B cell (primary cell): ENCODE data around the gene ANAPC2. TPM values are rescaled to one million over a fixed set of nuclear protein-coding genes. Genes with fewer than 3 reads are reported as not detected.

Experiments
- ATAC-seq: fragments of 200-7000 bp; cut with Tn5 transposase; one replicate; pipeline ENCODE4 v1.10.0; 2021; ENCODE audit warnings: low read depth, mild to moderate bottlenecking, moderate number of reproducible peaks, moderate library complexity
- CTCF ChIA-PET: fragments of 350-600 bp; sonication (Branson Sonifier 250); formaldehyde crosslinking; loops from one replicate; lab custom pipeline; 2021; ENCODE audit warnings: antibody characterized with exemption, inconsistent platforms; lab: Charles Lee
- POLR2A ChIA-PET: fragments of 350-600 bp; sonication (Branson Sonifier 250); formaldehyde crosslinking; loops from one replicate; lab custom pipeline; 2021; ENCODE audit warnings: antibody characterized with exemption; lab: Charles Lee
- DNase-seq: peaks from one replicate; pipeline ENCODE4 v3.0.0; 2013
- H2AFZ ChIP-seq: 2 replicates; pipeline ENCODE4 v1.6.1; 2012; ENCODE audit warnings: mild to moderate bottlenecking, low read depth, low read length; ENCODE audit not compliant: insufficient read depth, poor library complexity, severe bottlenecking
- H3K27ac ChIP-seq, 2 donors: 1 replicate in 1 of 2; 2 replicates in 1 of 2; pipeline ENCODE4 v1.5.1; 2012 to 2013; ENCODE audit warnings: low read length in 2 of 2, mild to moderate bottlenecking in 2 of 2, moderate library complexity in 1 of 2
- H3K27me3 ChIP-seq, 4 experiments: fragments of 200-600 bp in 1 of 4; sonication (generic) in 1 of 4; replicated peaks in 1 of 4; 1 replicate in 2 of 4; 2 replicates in 2 of 4; pipeline versions ENCODE4 v1.6.1 to v1.7.0; 2013 to 2016; ENCODE audit warnings: low read length in 3 of 4, mild to moderate bottlenecking in 2 of 4, mixed read lengths in 1 of 4, moderate library complexity in 1 of 4; ENCODE audit not compliant: insufficient read depth in 4 of 4, control insufficient read depth in 3 of 4; ENCODE audit errors: control extremely low read depth in 1 of 4
- H3K36me3 ChIP-seq, 2 experiments: replicated peaks in 1 of 2; 1 replicate in 1 of 2; 2 replicates in 1 of 2; pipeline versions ENCODE4 v1.6.1 to v1.7.1; 2013; ENCODE audit warnings: low read length in 1 of 2; ENCODE audit not compliant: insufficient read depth in 2 of 2, control insufficient read depth in 1 of 2; ENCODE audit errors: control extremely low read depth in 1 of 2, extremely low read depth in 1 of 2
- H3K4me1 ChIP-seq, 2 donors: fragments of 200-600 bp in 1 of 2; sonication (generic) in 1 of 2; 1 replicate in 1 of 2; 2 replicates in 1 of 2; pipeline versions ENCODE4 v1.5.1 to v1.6.1; 2013 to 2017; ENCODE audit warnings: low read length in 2 of 2; ENCODE audit not compliant: control insufficient read depth in 2 of 2, insufficient read depth in 2 of 2
- H3K4me2 ChIP-seq: replicated peaks from 2 replicates; pipeline ENCODE3; 2012; ENCODE audit warnings: mild to moderate bottlenecking, low read depth, low read length; ENCODE audit not compliant: poor library complexity, severe bottlenecking
- H3K4me3 ChIP-seq, 5 experiments: fragments of 200-600 bp in 1 of 5; sonication (generic) in 1 of 5; 1 replicate in 3 of 5; 2 replicates in 2 of 5; pipeline versions ENCODE4 v1.5.1 to v1.7.0; 2011 to 2016; ENCODE audit warnings: low read length in 4 of 5, mild to moderate bottlenecking in 4 of 5, low read depth in 2 of 5, control low read depth in 1 of 5, moderate library complexity in 1 of 5; ENCODE audit not compliant: insufficient read depth in 1 of 5; ENCODE audit errors: control extremely low read depth in 1 of 5, extremely low read depth in 1 of 5
- H3K79me2 ChIP-seq: fragments of 200-600 bp; sonication (generic); one replicate; pipeline ENCODE4 v1.6.0; 2016; ENCODE audit warnings: low read length; ENCODE audit not compliant: control insufficient read depth, insufficient read depth
- H3K9ac ChIP-seq: fragments of 200-600 bp; sonication (generic); 2 replicates; pipeline ENCODE4 v1.6.1; 2017; ENCODE audit warnings: mild to moderate bottlenecking, low read length, moderate library complexity
- H3K9me3 ChIP-seq, 3 donors: one replicate each; pipeline versions ENCODE4 v1.6.1 to v1.7.1; 2013; ENCODE audit warnings: low read length in 2 of 3; ENCODE audit not compliant: control insufficient read depth in 2 of 3, insufficient read depth in 1 of 3; ENCODE audit errors: control extremely low read depth in 1 of 3
- H4K20me1 ChIP-seq: 2 replicates; pipeline ENCODE4 v1.6.0; 2012; ENCODE audit warnings: mild to moderate bottlenecking, low read length; ENCODE audit not compliant: insufficient read depth, control insufficient read depth, poor library complexity, severe bottlenecking
- H3K27ac Mint-ChIP-seq: one replicate; pipeline ENCODE4 v1.8.0; 2021; ENCODE audit warnings: mixed read lengths
- H3K27me3 Mint-ChIP-seq: one replicate; pipeline ENCODE4 v1.8.0; 2021; ENCODE audit warnings: mixed read lengths
- H3K4me1 Mint-ChIP-seq: one replicate; pipeline ENCODE4 v1.8.0; 2021; ENCODE audit warnings: mixed read lengths
- H3K4me3 Mint-ChIP-seq: one replicate; pipeline ENCODE4 v1.8.0; 2021; ENCODE audit warnings: mixed read lengths
- H3K9me3 Mint-ChIP-seq: one replicate; pipeline ENCODE4 v1.8.0; 2022; ENCODE audit warnings: mixed read lengths; ENCODE audit not compliant: insufficient read depth
- CTCF ChIP-seq: fragments of 200-600 bp; IDR thresholded peaks from one replicate; pipeline ENCODE4 v1.8.0; 2022; ENCODE audit warnings: antibody characterized with exemption, mild to moderate bottlenecking
- EZH2 ChIP-seq: IDR thresholded peaks from 2 replicates; pipeline ENCODE4 v1.6.1; 2012; ENCODE audit warnings: borderline replicate concordance, low read depth, mild to moderate bottlenecking, moderate library complexity, low read length; ENCODE audit not compliant: insufficient read depth, poor library complexity, severe bottlenecking
- WGBS: methylation state at CpG from one replicate; pipeline ENCODE4 v1.1.5; 2013; ENCODE audit warnings: missing lambda C conversion rate; ENCODE audit not compliant: insufficient coverage; 5-methylcytosine and 5-hydroxymethylcytosine counted together
- intact Hi-C: fragments of 100-400 bp; cut with micrococcal nuclease; formaldehyde crosslinking; loops from one replicate; pipeline ENCODE4 v1.10.0; 2022
- polyA plus RNA-seq: library from polyadenylated mRNA; depleted of rRNA; stranded (reverse); fragments of >200 nt; gene quantifications from 2 replicates; pipeline ENCODE4 v1.2.3, GENCODE V29; 2012
- total RNA-seq, 2 donors: library from RNA; stranded (reverse); fragments of 120-200 nt in 1 of 2; gene quantifications; 1 replicate in 1 of 2; 2 replicates in 1 of 2; pipeline versions ENCODE4 v1.2.3 to v1.2.4, GENCODE V29; 2013 to 2022

The ANAPC2 gene
- total and polyA plus RNA-seq, 2 donors (not counting 1 experiment from before 2014, with no cell fraction given): 121 to 127 TPM

GRCh38 chr9:137225699-137226331 lies 37.5 kb upstream of the ANAPC2 start:
- ATAC-seq (no peak), DNase-seq (no peak)
- WGBS: 81% methylated on average over 18 of the region's 21 CpGs
- H3K27me3 ChIP-seq: peaks cover 0 to 35% (median 2%) of the 10 kb centered on the region in 4 experiments
- Mint-ChIP-seq H3K9me3 (no peaks in the 10 kb centered on the region), H3K4me3 (no peak overlapping the region), H3K27ac (no peak overlapping the region), H3K4me1 (peaks cover 15% of the 10 kb centered on the region), H3K27me3 (peaks cover 4% of the 10 kb centered on the region)
- peaks cover 13 to 32% of the 10 kb centered on the region in 2 donors for H3K4me1 ChIP-seq
- no peaks in the 10 kb centered on the region for H3K9me3 ChIP-seq
- TF ChIP-seq EZH2 (no peak), CTCF (no peak)
- H2AFZ ChIP-seq: no peak overlapping the region
- no peaks in the 10 kb centered on the region for H4K20me1 ChIP-seq
- no peak overlapping the region for H3K27ac ChIP-seq
- intact Hi-C loops: no loop called here
- H3K36me3 ChIP-seq: no peaks in the 10 kb centered on the region
- CTCF ChIA-PET: interaction anchor here (0.6 to 7.0 kb wide), 10 partner anchors 13 to 197 kb away, joined by 3 to 76 read pairs (median 8); partner anchors contain the start of genes ANAPC2, NELFB, NPDC1 and SSNA1
- H3K4me2 ChIP-seq: no peak overlapping the region
- H3K9ac ChIP-seq: no peak overlapping the region
- POLR2A ChIA-PET: no interaction called here
- H3K79me2 ChIP-seq: no peaks in the 10 kb centered on the region
- H3K4me3 ChIP-seq: no peak overlapping the region
